DOHH2 (cell line): Measurements from ENCODE around the gene ERI3.

ENCODE experiments used
- H3F3A ChIP-seq: fragments of 200-600 bp; sonication (generic), shearing (Covaris generic); 2 replicates; pipeline ENCODE4 v1.6.0; 2016; ENCODE audit warnings: antibody characterized with exemption, mild to moderate bottlenecking; ENCODE audit not compliant: control insufficient read depth, insufficient read depth
- H3K27ac ChIP-seq: fragments of 200-600 bp; sonication (generic); 2 replicates; pipeline ENCODE4 v1.5.1; 2014; ENCODE audit warnings: low read depth, mild to moderate bottlenecking, low read length, moderate library complexity
- H3K27me3 ChIP-seq: fragments of 200-600 bp; sonication (generic); 2 replicates; pipeline ENCODE4 v1.6.1; 2014; ENCODE audit warnings: mild to moderate bottlenecking, low read length, mixed read lengths; ENCODE audit not compliant: control insufficient read depth
- H3K36me3 ChIP-seq: fragments of 200-600 bp; sonication (generic); 2 replicates; pipeline ENCODE4 v1.6.1; 2014; ENCODE audit warnings: mild to moderate bottlenecking, low read length, moderate library complexity, mixed read lengths; ENCODE audit not compliant: control insufficient read depth
- H3K4me1 ChIP-seq: fragments of 200-600 bp; sonication (generic); 2 replicates; pipeline ENCODE4 v1.6.1; 2014; ENCODE audit warnings: mild to moderate bottlenecking, low read length, mixed read lengths; ENCODE audit not compliant: control insufficient read depth
- H3K4me2 ChIP-seq: fragments of 200-600 bp; sonication (generic); 2 replicates; pipeline ENCODE4 v1.6.0; 2014; ENCODE audit warnings: mild to moderate bottlenecking, low read length, moderate library complexity
- H3K4me3 ChIP-seq: fragments of 200-600 bp; sonication (generic); 2 replicates; pipeline ENCODE4 v1.5.1; 2014; ENCODE audit warnings: mild to moderate bottlenecking, low read length, mixed read lengths
- H3K79me2 ChIP-seq: fragments of 200-600 bp; sonication (generic); 2 replicates; pipeline ENCODE4 v1.6.1; 2014; ENCODE audit warnings: mild to moderate bottlenecking, low read length, mixed read lengths; ENCODE audit not compliant: control insufficient read depth
- H3K9me2 ChIP-seq: fragments of 200-600 bp; sonication (generic); replicated peaks from 2 replicates; pipeline ENCODE4 v1.6.1; 2014; ENCODE audit warnings: mild to moderate bottlenecking, low read length, mixed read lengths; ENCODE audit not compliant: control insufficient read depth
- H3K9me3 ChIP-seq: fragments of 200-600 bp; sonication (generic); 2 replicates; pipeline ENCODE4 v1.6.1; 2014; ENCODE audit warnings: antibody characterized with exemption, low read length, mixed read lengths; ENCODE audit not compliant: control insufficient read depth, insufficient read depth
- H4K20me1 ChIP-seq: fragments of 200-600 bp; sonication (generic); 2 replicates; pipeline ENCODE4 v1.6.0; 2014; ENCODE audit warnings: low read depth, mild to moderate bottlenecking, antibody characterized with exemption, low read length, moderate library complexity; ENCODE audit not compliant: control insufficient read depth, insufficient read depth
- EZH2phosphoT487 ChIP-seq: fragments of 200-600 bp; sonication (generic); IDR thresholded peaks from 2 replicates; pipeline ENCODE4 v1.6.1; 2017; ENCODE audit warnings: borderline replicate concordance, mild to moderate bottlenecking, antibody characterized with exemption, low read length, moderate library complexity, mixed read lengths
- TF ChIP-seq, protein P1 (sequence below): fragments of 200-600 bp; sonication (generic); IDR thresholded peaks from one replicate; pipeline ENCODE4 v1.5.1; 2014; ENCODE audit warnings: antibody characterized with exemption, mild to moderate bottlenecking, low read depth, low read length; ENCODE audit not compliant: poor library complexity, severe bottlenecking

The ERI3 gene

DNA sequence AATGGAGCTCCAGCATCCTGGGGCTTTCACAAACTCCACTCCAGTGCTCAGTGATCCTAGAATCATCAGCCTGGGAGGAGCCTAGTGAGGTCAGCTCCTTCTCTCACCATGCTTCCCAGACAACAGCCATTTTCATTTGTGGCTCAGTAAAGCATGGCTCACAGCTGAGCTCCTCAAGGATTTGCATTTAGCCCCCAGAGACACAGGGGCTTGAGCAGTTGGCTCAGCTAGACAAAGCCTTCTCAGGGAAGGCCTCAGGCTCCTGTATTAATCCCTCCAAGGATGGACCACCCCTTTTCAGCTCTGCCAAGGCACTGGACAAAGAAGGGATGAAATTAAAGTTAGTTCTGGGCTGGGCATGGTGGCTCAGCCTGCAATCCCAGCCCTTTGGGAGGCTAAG, 39.5 kb downstream of the ERI3 start:
- peaks cover 4% of the 10 kb centered on the region; the same call in 1 of the 2 replicates for H3K4me1 ChIP-seq
- H3K4me2 ChIP-seq, result no peak overlapping the region
- no peaks in the 10 kb centered on the region for H3K9me2 ChIP-seq
- H3K27me3 ChIP-seq, result no peaks in the 10 kb centered on the region
- no peak overlapping the region for H3K4me3 ChIP-seq
- H3F3A ChIP-seq, result no peaks in the 10 kb centered on the region
- no peaks in the 10 kb centered on the region for H3K9me3 ChIP-seq
- peaks cover 62% of the 10 kb centered on the region for H3K36me3 ChIP-seq
- peaks cover 6% of the 10 kb centered on the region; the same call in 1 of the 2 replicates for H4K20me1 ChIP-seq
- TF ChIP-seq, protein P1, sequence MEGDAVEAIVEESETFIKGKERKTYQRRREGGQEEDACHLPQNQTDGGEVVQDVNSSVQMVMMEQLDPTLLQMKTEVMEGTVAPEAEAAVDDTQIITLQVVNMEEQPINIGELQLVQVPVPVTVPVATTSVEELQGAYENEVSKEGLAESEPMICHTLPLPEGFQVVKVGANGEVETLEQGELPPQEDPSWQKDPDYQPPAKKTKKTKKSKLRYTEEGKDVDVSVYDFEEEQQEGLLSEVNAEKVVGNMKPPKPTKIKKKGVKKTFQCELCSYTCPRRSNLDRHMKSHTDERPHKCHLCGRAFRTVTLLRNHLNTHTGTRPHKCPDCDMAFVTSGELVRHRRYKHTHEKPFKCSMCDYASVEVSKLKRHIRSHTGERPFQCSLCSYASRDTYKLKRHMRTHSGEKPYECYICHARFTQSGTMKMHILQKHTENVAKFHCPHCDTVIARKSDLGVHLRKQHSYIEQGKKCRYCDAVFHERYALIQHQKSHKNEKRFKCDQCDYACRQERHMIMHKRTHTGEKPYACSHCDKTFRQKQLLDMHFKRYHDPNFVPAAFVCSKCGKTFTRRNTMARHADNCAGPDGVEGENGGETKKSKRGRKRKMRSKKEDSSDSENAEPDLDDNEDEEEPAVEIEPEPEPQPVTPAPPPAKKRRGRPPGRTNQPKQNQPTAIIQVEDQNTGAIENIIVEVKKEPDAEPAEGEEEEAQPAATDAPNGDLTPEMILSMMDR, result no peak
- no peak for TF ChIP-seq EZH2phosphoT487
- H3K27ac ChIP-seq, result no peak overlapping the region
- H3K79me2 ChIP-seq, result no peaks in the 10 kb centered on the region

DNA sequence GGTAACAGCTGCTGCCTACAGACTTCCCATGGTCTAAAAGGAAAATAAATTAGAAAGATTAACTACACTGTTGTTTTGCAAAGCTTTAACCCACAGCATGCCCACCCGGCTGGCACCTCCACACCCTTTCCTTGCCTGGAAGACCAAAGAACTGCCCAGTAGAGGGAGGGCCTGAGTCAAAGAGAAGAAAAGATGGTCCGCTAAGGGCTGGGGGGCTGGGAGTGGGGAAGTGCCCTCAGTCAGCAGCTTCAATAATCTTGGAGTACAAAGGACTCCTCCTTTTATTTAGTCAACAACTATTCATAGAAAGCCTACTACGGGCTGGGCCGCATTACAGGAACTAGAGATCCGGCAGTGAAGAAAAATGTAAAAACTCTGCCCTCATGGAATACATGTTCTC, 40.6 kb downstream of the ERI3 start:
- Histone ChIP-seq H3K4me2 (no peak overlapping the region), H3K4me3 (no peak overlapping the region), H3K36me3 (peaks cover 65% of the 10 kb centered on the region), H3K9me2 (no peaks in the 10 kb centered on the region), H3K27ac (no peak overlapping the region), H3K79me2 (no peaks in the 10 kb centered on the region), H3K27me3 (no peaks in the 10 kb centered on the region), H3K9me3 (no peaks in the 10 kb centered on the region), H3F3A (no peaks in the 10 kb centered on the region), H4K20me1 (peaks cover 6% of the 10 kb centered on the region; the same call in 1 of the 2 replicates), H3K4me1 (peaks cover 4% of the 10 kb centered on the region; the same call in 1 of the 2 replicates)
- TF ChIP-seq, protein P1, result peak; percentile 12
- no peak for TF ChIP-seq EZH2phosphoT487

DNA sequence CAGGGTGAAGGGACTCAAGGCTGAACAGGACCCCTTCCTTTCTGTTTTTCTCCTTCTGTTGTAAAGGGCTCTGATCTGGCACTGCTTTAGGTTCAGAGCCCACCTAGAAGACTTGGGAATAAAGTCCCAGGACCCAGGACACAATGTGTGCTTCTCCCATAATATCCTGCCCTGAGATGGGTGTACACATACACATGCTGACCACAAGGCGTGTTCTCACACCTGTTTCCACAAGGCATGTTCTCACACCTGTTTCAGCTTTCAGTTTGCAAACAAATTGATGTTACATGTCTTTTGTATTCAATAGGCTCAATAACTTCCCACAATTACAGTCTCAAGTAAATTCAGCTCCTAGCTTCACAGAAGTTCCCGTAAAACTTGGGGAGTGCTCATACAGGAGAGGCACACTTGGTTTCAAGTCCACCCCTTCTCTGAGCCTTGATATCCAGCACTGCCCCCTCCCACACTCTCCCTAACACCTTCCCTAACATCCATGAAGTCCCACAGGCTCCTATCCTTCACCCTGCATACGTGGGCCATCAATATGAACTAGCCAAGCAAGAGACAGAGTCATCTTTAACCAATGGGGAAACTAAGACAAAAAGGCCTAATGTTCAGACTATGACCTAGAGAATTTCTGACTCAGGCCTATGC, 41.7 kb downstream of the ERI3 start:
- Histone ChIP-seq H3K79me2 (no peaks in the 10 kb centered on the region), H3K27me3 (no peaks in the 10 kb centered on the region), H3K4me1 (peaks cover 2% of the 10 kb centered on the region; the same call in 1 of the 2 replicates), H3K4me3 (no peak overlapping the region), H3K4me2 (no peak overlapping the region), H3K27ac (no peak overlapping the region), H3K36me3 (peaks cover 60% of the 10 kb centered on the region), H3K9me3 (no peaks in the 10 kb centered on the region), H3F3A (no peaks in the 10 kb centered on the region), H3K9me2 (no peaks in the 10 kb centered on the region), H4K20me1 (peaks cover under 1% of the 10 kb centered on the region; the same call in 1 of the 2 replicates)
- TF ChIP-seq EZH2phosphoT487, result no peak
- TF ChIP-seq, protein P1, result no peak
